Activated naive CD4-positive, alpha-beta T cell treated with anti-CD3 and anti-CD28 coated beads for 36 hours (primary cell): ENCODE results near the gene VWA8. TPM values are rescaled to one million over a fixed set of nuclear protein-coding genes. Genes with fewer than 3 reads are reported as not detected.

ENCODE experiments used
- CTCF ChIA-PET: fragments of 350-600 bp; sonication (Branson Sonifier 250); formaldehyde crosslinking; loops from one replicate; lab custom pipeline; 2021; ENCODE audit warnings: antibody characterized with exemption; lab: Charles Lee
- DNase-seq: peaks from one replicate; pipeline ENCODE4 v3.0.0-alpha.2; 2020
- H3K27ac Mint-ChIP-seq: one replicate; pipeline ENCODE4 v1.8.0; 2021; ENCODE audit warnings: mild to moderate bottlenecking, mixed read lengths
- H3K27me3 Mint-ChIP-seq: one replicate; pipeline ENCODE4 v1.8.0; 2021; ENCODE audit warnings: low read depth, mixed read lengths
- H3K36me3 Mint-ChIP-seq: one replicate; pipeline ENCODE4 v1.8.0; 2021; ENCODE audit warnings: low read depth, mixed read lengths
- H3K4me1 Mint-ChIP-seq: one replicate; pipeline ENCODE4 v1.8.0; 2021; ENCODE audit warnings: low read depth, mixed read lengths
- H3K4me3 Mint-ChIP-seq: one replicate; pipeline ENCODE4 v1.8.0; 2021; ENCODE audit warnings: mild to moderate bottlenecking, moderate library complexity, mixed read lengths
- H3K9me3 Mint-ChIP-seq: one replicate; pipeline ENCODE4 v1.8.0; 2021; ENCODE audit warnings: mixed read lengths
- intact Hi-C: fragments of 100-400 bp; cut with micrococcal nuclease; formaldehyde crosslinking; loops from one replicate; pipeline ENCODE4 v1.15.1; 2023
- total RNA-seq, 2 experiments: library from RNA; stranded (reverse); gene quantifications; one replicate each; pipeline ENCODE4 v1.2.3, GENCODE V29; 2021

VWA8 gene
- total RNA-seq, 2 experiments from 2014 or later: 21.2 to 21.5 TPM

DNA sequence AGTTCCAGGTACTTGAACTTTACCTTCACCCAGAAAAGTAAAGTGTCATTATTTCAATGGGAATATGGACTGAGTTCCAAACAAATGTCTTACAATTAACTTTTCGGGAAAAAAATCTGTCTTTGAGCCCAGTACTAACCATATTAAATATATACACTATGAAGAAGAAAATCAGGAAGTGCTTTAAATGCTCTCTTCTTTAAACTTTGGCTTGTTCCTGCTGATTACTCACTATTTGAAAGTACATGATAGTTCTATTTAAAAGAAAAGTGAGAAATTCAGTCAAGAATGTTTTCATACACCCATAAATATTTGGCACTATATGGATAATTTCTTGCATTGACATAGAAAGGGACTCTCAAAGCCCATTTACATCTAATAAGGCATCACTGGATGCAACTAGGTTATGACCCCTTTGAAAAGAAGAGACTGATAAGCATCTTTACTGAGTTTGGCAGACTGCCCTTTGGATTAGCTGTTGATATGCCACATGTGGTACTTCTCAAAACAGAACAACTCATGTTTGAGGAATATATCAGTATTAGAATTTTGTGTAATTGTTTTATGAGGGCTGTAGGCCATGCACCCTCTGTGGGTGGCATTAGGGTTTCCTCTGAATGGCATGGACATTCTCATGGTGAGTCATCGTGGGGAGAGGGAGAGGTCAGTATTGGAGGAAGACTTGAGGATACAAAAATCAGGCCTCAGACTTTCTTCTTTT is 25.0 kb upstream of the VWA8 start:
- peaks cover 4% of the 10 kb centered on the region for H3K4me1 Mint-ChIP-seq
- peaks cover 10% of the 10 kb centered on the region for H3K27me3 Mint-ChIP-seq
- H3K9me3 Mint-ChIP-seq: no peaks in the 10 kb centered on the region
- no peak overlapping the region for H3K27ac Mint-ChIP-seq
- intact Hi-C loops: no loop called here
- DNase-seq: no peak
- H3K4me3 Mint-ChIP-seq: no peak overlapping the region
- H3K36me3 Mint-ChIP-seq: no peaks in the 10 kb centered on the region
- CTCF ChIA-PET: no interaction called here

DNA sequence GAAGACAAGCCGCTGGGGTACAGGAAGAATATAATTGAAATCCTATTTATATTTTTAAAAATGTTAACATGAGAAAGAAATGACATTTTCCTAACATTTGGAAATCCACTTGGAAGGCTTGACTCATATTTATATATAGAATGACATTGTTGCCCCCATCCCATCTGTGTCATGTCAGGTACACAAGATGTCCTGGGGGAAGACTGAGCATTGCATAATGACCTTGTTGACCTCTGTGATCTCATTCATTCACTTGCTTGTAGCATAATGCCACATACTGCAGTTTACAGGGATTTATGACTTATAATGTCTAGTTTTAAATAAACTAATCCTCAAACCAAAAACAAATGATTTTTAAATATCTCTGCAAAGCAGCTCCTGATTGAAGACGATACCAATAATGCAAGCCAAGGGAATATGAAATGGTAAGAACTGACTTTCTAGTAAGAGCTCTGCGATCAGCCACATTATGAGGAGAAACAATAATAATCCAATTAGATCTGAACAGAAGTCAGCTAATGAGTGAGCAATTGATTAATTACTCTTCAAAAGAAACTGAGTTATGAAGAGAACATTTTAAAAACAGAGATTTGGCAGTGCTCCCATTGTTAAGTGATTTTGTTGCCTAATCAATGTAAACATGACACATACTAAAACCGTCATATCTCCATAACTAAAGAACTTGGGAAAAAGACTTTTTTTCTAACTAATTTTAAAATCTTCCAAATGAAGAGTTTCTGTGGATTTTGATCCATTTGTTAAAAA is 21.2 kb upstream of the VWA8 start:
- CTCF ChIA-PET: interaction anchor here (1.1 kb wide), 1 partner anchor 66 kb away, joined by 3 read pairs; no protein-coding TSS in a partner anchor
- no peaks in the 10 kb centered on the region for H3K36me3 Mint-ChIP-seq
- intact Hi-C loops: loop anchor here (2.0 kb wide), 2 partner anchors 75 to 313 kb away; no protein-coding TSS in a partner anchor
- no peak overlapping the region for H3K4me3 Mint-ChIP-seq
- H3K4me1 Mint-ChIP-seq: peaks cover 4% of the 10 kb centered on the region
- no peak overlapping the region for H3K27ac Mint-ChIP-seq
- H3K9me3 Mint-ChIP-seq: no peaks in the 10 kb centered on the region
- H3K27me3 Mint-ChIP-seq: peaks cover 7% of the 10 kb centered on the region
- no peak for DNase-seq

GRCh38 chr13:41978007-41978406 is 17.1 kb upstream of the VWA8 start:
- H3K27ac Mint-ChIP-seq: no peak overlapping the region
- intact Hi-C loops: no loop called here
- CTCF ChIA-PET: no interaction called here

DNA sequence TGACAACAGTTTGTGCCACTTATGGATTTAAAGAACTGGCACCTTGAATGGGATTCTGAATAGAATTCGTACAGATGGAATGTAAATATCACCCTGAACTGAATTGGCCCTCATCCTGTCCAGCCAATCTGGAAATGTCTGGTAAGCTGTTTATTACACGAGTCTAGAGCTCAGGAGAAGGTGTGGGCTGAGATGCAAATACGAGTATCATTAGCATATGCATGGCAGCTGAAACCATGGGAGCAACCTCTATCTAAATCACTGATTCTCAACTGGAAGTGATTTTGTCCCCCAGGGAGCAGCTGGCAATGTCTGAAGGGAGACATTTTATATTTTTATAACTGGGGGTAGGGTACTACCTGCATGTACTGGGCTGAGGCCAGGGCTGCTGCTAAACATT is 15.6 kb upstream of the VWA8 start:
- DNase-seq: no peak
- H3K27ac Mint-ChIP-seq: no peak overlapping the region
- intact Hi-C loops: no loop called here
- peaks cover 7% of the 10 kb centered on the region for H3K4me1 Mint-ChIP-seq
- no peak overlapping the region for H3K4me3 Mint-ChIP-seq
- CTCF ChIA-PET: no interaction called here
- no peaks in the 10 kb centered on the region for H3K27me3 Mint-ChIP-seq
- no peaks in the 10 kb centered on the region for H3K36me3 Mint-ChIP-seq
- no peaks in the 10 kb centered on the region for H3K9me3 Mint-ChIP-seq

More at GRCh38 chr13:41978007-41978406, 17.1 kb upstream of the VWA8 start:
- Mint-ChIP-seq H3K4me1 (peaks cover 1% of the 10 kb centered on the region), H3K36me3 (no peaks in the 10 kb centered on the region), H3K4me3 (no peak overlapping the region), H3K27me3 (no peaks in the 10 kb centered on the region), H3K9me3 (no peaks in the 10 kb centered on the region)
- no peak for DNase-seq

DNA sequence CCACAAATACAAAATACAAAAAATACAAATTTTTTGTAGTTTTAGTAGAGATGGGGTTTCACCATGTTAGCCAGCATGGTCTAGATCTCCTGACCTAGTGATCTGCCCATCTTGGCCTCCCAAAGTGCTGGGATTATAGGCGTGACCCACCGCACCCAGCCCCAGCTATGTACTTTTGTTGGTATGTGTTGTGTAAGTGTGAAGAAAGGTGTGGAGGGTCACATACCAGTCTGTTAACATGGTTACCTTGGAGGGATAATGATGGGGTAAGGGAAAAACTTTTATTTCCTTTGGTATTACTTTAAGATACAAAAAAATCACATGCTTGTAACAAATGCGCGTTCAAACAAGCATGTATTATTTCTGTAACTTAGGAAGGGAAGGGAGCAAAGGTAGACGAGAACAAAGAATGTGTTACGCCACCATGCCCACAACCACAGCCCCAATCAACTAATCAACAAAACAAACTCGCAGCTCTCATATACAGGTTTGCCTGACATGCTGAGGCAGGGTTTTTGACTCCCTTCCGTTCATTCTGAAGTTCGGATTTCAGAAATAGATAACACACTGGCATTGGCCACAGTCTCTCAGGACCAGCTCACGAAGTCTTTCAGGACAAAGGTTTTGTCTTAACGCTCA is 13.5 kb upstream of the VWA8 start:
- peaks cover 7% of the 10 kb centered on the region for H3K4me1 Mint-ChIP-seq
- DNase-seq: no peak
- intact Hi-C loops: no loop called here
- H3K36me3 Mint-ChIP-seq: no peaks in the 10 kb centered on the region
- CTCF ChIA-PET: interaction anchor here (0.7 kb wide), 1 partner anchor 164 kb away, joined by 3 read pairs; no protein-coding TSS in a partner anchor
- no peak overlapping the region for H3K4me3 Mint-ChIP-seq
- no peaks in the 10 kb centered on the region for H3K27me3 Mint-ChIP-seq
- H3K9me3 Mint-ChIP-seq: no peaks in the 10 kb centered on the region
- H3K27ac Mint-ChIP-seq: no peak overlapping the region

DNA sequence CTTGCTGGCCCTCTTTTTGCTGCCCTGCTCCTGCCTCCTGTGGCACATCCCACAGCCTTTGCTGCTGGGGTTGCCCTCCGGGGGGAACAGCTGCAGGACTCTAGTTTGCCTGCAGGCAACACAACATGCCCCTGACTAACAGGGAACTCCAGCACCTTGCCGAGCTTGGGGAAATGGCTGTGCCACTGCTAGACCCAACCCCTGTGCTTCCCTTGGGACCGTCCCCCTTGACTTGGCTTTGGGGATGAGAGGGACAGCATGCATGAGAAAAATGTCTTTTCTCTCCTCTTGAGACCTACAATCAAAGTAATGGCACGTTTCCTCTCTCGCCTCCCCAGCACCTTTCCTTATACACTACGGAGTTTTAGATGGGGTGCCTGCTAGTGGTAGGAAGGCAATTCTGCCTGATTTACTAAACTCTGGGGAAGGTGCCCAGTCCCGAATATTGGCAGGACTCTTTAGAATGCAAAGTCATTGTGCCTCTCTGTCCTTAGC is 12.4 kb upstream of the VWA8 start:
- CTCF ChIA-PET: interaction anchor here (1.3 kb wide), 1 partner anchor 73 kb away, joined by 3 read pairs; no protein-coding TSS in a partner anchor

GRCh38 chr13:41971848-41972247 is 10.9 kb upstream of the VWA8 start:
- Mint-ChIP-seq H3K27ac (no peak overlapping the region), H3K4me3 (no peak overlapping the region), H3K27me3 (no peaks in the 10 kb centered on the region), H3K9me3 (no peaks in the 10 kb centered on the region), H3K4me1 (peaks cover 7% of the 10 kb centered on the region), H3K36me3 (no peaks in the 10 kb centered on the region)
- CTCF ChIA-PET: no interaction called here
- intact Hi-C loops: no loop called here
- DNase-seq: no peak

More for the DNA sequence above, 12.4 kb upstream of the VWA8 start:
- H3K9me3 Mint-ChIP-seq: no peaks in the 10 kb centered on the region
- H3K36me3 Mint-ChIP-seq: no peaks in the 10 kb centered on the region
- DNase-seq: no peak
- no peak overlapping the region for H3K4me3 Mint-ChIP-seq
- no peak overlapping the region for H3K27ac Mint-ChIP-seq
- no peaks in the 10 kb centered on the region for H3K27me3 Mint-ChIP-seq
- intact Hi-C loops: no loop called here
- peaks cover 7% of the 10 kb centered on the region for H3K4me1 Mint-ChIP-seq

DNA sequence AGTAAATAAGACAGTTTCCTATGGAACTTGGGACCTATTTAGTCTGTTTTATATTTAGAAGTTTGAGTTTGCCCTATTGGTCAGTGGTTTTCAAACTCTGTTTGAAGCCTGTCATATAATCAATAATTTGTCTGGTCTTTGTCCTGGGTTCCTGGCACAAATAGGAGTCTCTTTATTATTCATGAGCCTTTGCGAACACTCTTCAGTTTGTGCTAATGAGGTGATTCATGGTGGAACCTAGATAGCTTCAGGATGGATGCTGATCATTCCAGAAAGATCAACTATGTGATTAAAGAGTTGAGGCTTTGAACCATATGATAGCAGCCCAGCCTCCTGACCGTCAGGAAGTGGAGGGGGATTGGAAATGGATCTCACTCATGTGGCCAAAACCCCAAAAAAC is 10.0 kb upstream of the VWA8 start:
- Mint-ChIP-seq H3K4me1 (peaks cover 7% of the 10 kb centered on the region), H3K36me3 (no peaks in the 10 kb centered on the region), H3K9me3 (no peaks in the 10 kb centered on the region), H3K27ac (no peak overlapping the region), H3K27me3 (no peaks in the 10 kb centered on the region), H3K4me3 (no peak overlapping the region)
- CTCF ChIA-PET: no interaction called here
- intact Hi-C loops: no loop called here
- DNase-seq: no peak

- Mint-ChIP-seq H3K9me3 (no peaks in the 10 kb centered on the region), H3K4me3 (no peak overlapping the region), H3K27me3 (no peaks in the 10 kb centered on the region), H3K4me1 (peaks cover 7% of the 10 kb centered on the region), H3K36me3 (no peaks in the 10 kb centered on the region), H3K27ac (no peak overlapping the region)
- intact Hi-C loops: no loop called here
- DNase-seq: no peak
- CTCF ChIA-PET: no interaction called here
These were observed 9.1 kb upstream of the VWA8 start for GRCh38 chr13:41970022-41970421.

DNA sequence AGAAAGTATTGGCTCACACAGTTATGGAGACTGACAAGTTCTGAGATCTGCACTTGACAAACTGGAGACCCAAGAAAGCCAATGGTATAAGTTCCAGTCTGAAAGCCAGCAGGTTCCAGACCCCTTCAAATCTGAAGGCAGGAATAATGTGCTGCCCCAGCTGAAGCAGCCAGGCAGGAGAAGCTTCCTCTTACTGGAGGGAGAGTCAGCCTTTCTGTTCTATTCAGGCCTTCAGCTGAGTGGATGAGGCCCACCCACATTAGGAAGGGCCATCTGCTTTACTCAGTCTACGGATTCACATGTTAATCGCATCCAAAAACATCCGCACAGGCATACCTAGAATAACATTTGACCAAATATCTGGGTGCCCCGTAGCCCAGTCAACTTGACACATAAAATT is 8.2 kb upstream of the VWA8 start:
- DNase-seq: no peak
- Mint-ChIP-seq H3K27me3 (no peaks in the 10 kb centered on the region), H3K36me3 (no peaks in the 10 kb centered on the region), H3K9me3 (no peaks in the 10 kb centered on the region), H3K27ac (no peak overlapping the region), H3K4me3 (no peak overlapping the region), H3K4me1 (peaks cover 7% of the 10 kb centered on the region)
- CTCF ChIA-PET: no interaction called here
- intact Hi-C loops: no loop called here

GRCh38 chr13:41966671-41967070 is 5.8 kb upstream of the VWA8 start:
- no peaks in the 10 kb centered on the region for H3K27me3 Mint-ChIP-seq

DNA sequence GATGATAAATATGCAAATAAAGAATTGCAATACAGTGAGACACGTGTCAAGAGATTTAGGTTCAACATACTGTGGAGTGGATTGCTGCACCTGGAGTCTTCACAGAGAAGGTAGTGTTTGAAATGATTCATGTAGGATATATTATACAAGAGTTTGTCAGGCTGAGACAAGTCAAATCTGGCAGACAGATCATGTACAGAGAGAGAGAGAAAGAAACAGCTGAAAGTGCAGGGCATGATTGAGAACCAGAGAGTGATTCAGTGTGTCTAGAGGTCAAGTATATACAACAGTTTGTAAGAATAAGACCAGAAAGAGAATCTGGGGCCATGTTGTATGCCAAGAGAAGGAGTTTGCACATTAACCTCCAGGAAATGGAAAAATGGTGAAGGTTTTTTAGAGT is 2.1 kb upstream of the VWA8 start:
- Mint-ChIP-seq H3K9me3 (no peaks in the 10 kb centered on the region), H3K36me3 (peaks cover 2% of the 10 kb centered on the region), H3K27me3 (no peaks in the 10 kb centered on the region), H3K27ac (peak overlapping the region; percentile 80), H3K4me1 (peaks cover 44% of the 10 kb centered on the region), H3K4me3 (no peak overlapping the region)
- intact Hi-C loops: loop anchor here (1.0 to 5.0 kb wide), 7 partner anchors 32 to 901 kb away; partner anchors contain the start of genes AKAP11, DGKH, RGCC and WBP4
- peak; percentile 55 for DNase-seq
- CTCF ChIA-PET: interaction anchor here (0.9 to 1.1 kb wide), 3 partner anchors 40 to 78 kb away, joined by 3 to 4 read pairs (median 3); no protein-coding TSS in a partner anchor

More at GRCh38 chr13:41966671-41967070, 5.8 kb upstream of the VWA8 start:
- H3K27ac Mint-ChIP-seq: no peak overlapping the region
- DNase-seq: no peak
- H3K9me3 Mint-ChIP-seq: no peaks in the 10 kb centered on the region
- CTCF ChIA-PET: no interaction called here
- H3K4me3 Mint-ChIP-seq: no peak overlapping the region
- intact Hi-C loops: no loop called here
- peaks cover 22% of the 10 kb centered on the region for H3K4me1 Mint-ChIP-seq
- H3K36me3 Mint-ChIP-seq: no peaks in the 10 kb centered on the region
